Measurements from ENCODE around the gene PCDH15. TPM values are rescaled to one million over a fixed set of nuclear protein-coding genes. Genes with fewer than 3 reads are reported as not detected.

PCDH15 gene
- total and polyA plus RNA-seq, 2 of the 8 experiments (the other 6 are each of a cell fraction or from before 2014, with no cell fraction given): 0.11 TPM; not detected in 1

- no peak for DNase-seq (ENCODE audit: low read depth in 1 of 2, low spot score in 2 of 2)
- ChIA-PET CTCF (ENCODE audit: partially characterized antibody) (no interaction called here), POLR2A (ENCODE audit: partially characterized antibody) (no interaction called here)
- Histone ChIP-seq H3K56ac (replicated peaks; ENCODE audit: insufficient read length, low read depth, low read length) (no peak overlapping the region), H2BK120ac (replicated peaks; ENCODE audit: low read depth, low read length) (no peak overlapping the region), H2BK5ac (ENCODE audit: low read depth, low read length) (no peak overlapping the region), H3K23me2 (ENCODE audit: low read depth, low read length) (no peaks in the 10 kb centered on the region), H3K23ac (ENCODE audit: insufficient read length) (no peak overlapping the region), H4K91ac (replicated peaks; ENCODE audit: insufficient read length, low read length) (no peak overlapping the region), H2AK5ac (ENCODE audit: low read depth, low read length) (no peak overlapping the region), H3K9me3 (ENCODE audit: insufficient read depth in 2 of 2, low read depth in 1 of 2, low read length in 1 of 2) (no peaks in the 10 kb centered on the region), H2BK20ac (ENCODE audit: low read length) (no peak overlapping the region), H3K4me2 (ENCODE audit: insufficient read depth in 1 of 2, low read depth in 2 of 2, low read length in 2 of 2) (no peak overlapping the region), H3K79me2 (ENCODE audit: control insufficient read depth in 1 of 2, insufficient read depth in 2 of 2, low read length in 2 of 2) (no peaks in the 10 kb centered on the region), H2AFZ (ENCODE audit: low read length) (0 out of 2 replicates have a peak overlapping the region, but pooled peaks have one; percentile 44), H3K18ac (ENCODE audit: extremely low read depth, low read length) (no peak overlapping the region), H4K20me1 (replicated peaks in 1 of 2; ENCODE audit: control insufficient read depth in 1 of 2, insufficient read depth in 2 of 2, low read length in 2 of 2) (no peaks in the 10 kb centered on the region), H3K4me3 (ENCODE audit: extremely low read depth in 1 of 4, insufficient read depth in 2 of 4, low read depth in 3 of 4, low read length in 4 of 4) (no peak overlapping the region), H3K79me1 (ENCODE audit: low read depth, low read length) (no peaks in the 10 kb centered on the region), H3K4ac (replicated peaks; ENCODE audit: insufficient read length, low read depth, low read length) (no peak overlapping the region), H3K9ac (replicated peaks in 1 of 4; ENCODE audit: extremely low read depth in 1 of 4, low read depth in 3 of 4, low read length in 3 of 4) (no peak overlapping the region), H3K27me3 (replicated peaks in 1 of 4; ENCODE audit: control insufficient read depth in 3 of 4, extremely low read depth in 1 of 4, insufficient read depth in 3 of 4, low read length in 3 of 4) (no peaks in the 10 kb centered on the region), H3K14ac (ENCODE audit: insufficient read length) (no peak overlapping the region), H2BK15ac (ENCODE audit: low read length) (no peak overlapping the region), H4K5ac (ENCODE audit: insufficient read length, low read depth, low read length) (no peak overlapping the region), H4K8ac (ENCODE audit: extremely low read depth, insufficient read depth, low read length) (no peak overlapping the region), H3K4me1 (replicated peaks in 1 of 4; ENCODE audit: control insufficient read depth in 3 of 4, insufficient read depth in 4 of 4, low read length in 3 of 4) (0 out of 7 replicates have a peak, but pooled peaks cover 0 to 3% (median 0%) of the 10 kb centered on the region in 4 experiments), H2BK12ac (ENCODE audit: low read depth, low read length) (no peak overlapping the region), H3K36me3 (ENCODE audit: control insufficient read depth in 2 of 4, insufficient read depth in 4 of 4, low read length in 3 of 4) (no peaks in the 10 kb centered on the region), H3K27ac (ENCODE audit: low read depth, low read length) (no peak overlapping the region)
- WGBS, 2 experiments (ENCODE audit: extremely low coverage in 1 of 2, insufficient coverage in 1 of 2, insufficient read length in 1 of 2, insufficient replicate concordance in 2 of 2, low coverage in 1 of 2, low lambda C conversion rate in 2 of 2, missing lambda C conversion rate in 1 of 2): 100% methylated on average over 2 of the region's 2 CpGs; no CpG with 5 or more reads in 1 of the 2 experiments
- FAIRE-seq: no peak
- TF ChIP-seq ATF2 (IDR thresholded peaks at IDR 0.05; ENCODE audit: low read length) (no peak), NANOG (IDR thresholded peaks at IDR 0.05; ENCODE audit: insufficient read depth, low read depth, low read length, poor library complexity, severe bottlenecking) (no peak), GABPA (IDR thresholded peaks at IDR 0.05; ENCODE audit: borderline replicate concordance, insufficient read depth, low read length) (no peak), E2F6 (IDR thresholded peaks at IDR 0.05) (no peak), CHD2 (IDR thresholded peaks at IDR 0.05; ENCODE audit: low read length) (no peak), SP1 (IDR thresholded peaks at IDR 0.05; ENCODE audit: low read depth, low read length) (no peak)
These were observed 359.8 kb downstream of the PCDH15 start for GRCh38 chr10:54441275-54441674.
